Duodenal mucosa (tissue), 2 donors: ENCODE results near the gene EEF2KMT.
"Not testable (repeated sequence)": the region's sequence is repeated elsewhere in the genome, so short reads cannot be mapped to it uniquely, and the experiment has no call there.

Experiments
- H3K27ac ChIP-seq: one replicate; pipeline ENCODE4 v1.7.0; 2013; ENCODE audit warnings: low read depth, low read length
- H3K27me3 ChIP-seq, 2 donors: one replicate each; pipeline ENCODE4 v1.7.0; 2013; ENCODE audit warnings: low read length in 2 of 2, control low read depth in 1 of 2; ENCODE audit not compliant: insufficient read depth in 2 of 2, control insufficient read depth in 1 of 2
- H3K36me3 ChIP-seq, 2 donors: one replicate each; pipeline ENCODE4 v1.7.0; 2013; ENCODE audit warnings: low read length in 2 of 2, control low read depth in 1 of 2; ENCODE audit not compliant: insufficient read depth in 2 of 2, control insufficient read depth in 1 of 2
- H3K4me1 ChIP-seq, 2 donors: one replicate each; pipeline ENCODE4 v1.7.0; 2013; ENCODE audit warnings: low read length in 2 of 2, control low read depth in 1 of 2; ENCODE audit not compliant: insufficient read depth in 2 of 2, control insufficient read depth in 1 of 2
- H3K4me3 ChIP-seq, 2 donors: one replicate each; pipeline ENCODE4 v1.7.0; 2013; ENCODE audit warnings: low read length in 2 of 2, low read depth in 1 of 2
- H3K9ac ChIP-seq, 2 donors: one replicate each; pipeline ENCODE4 v1.7.0; 2013; ENCODE audit warnings: low read length in 2 of 2, low read depth in 1 of 2
- H3K9me3 ChIP-seq, 2 donors: one replicate each; pipeline ENCODE4 v1.7.0; 2013; ENCODE audit warnings: low read length in 2 of 2, control low read depth in 1 of 2; ENCODE audit not compliant: control insufficient read depth in 1 of 2

Gene EEF2KMT

GRCh38 chr16:5060073-5060641 is 37.4 kb downstream of the EEF2KMT start:
- no peaks in the 10 kb centered on the region for H3K9me3 ChIP-seq
- peaks cover 5 to 7% of the 10 kb centered on the region in 2 donors for H3K4me1 ChIP-seq
- no peaks in the 10 kb centered on the region for H3K36me3 ChIP-seq
- no peaks in the 10 kb centered on the region for H3K27me3 ChIP-seq
- H3K4me3 ChIP-seq: no peak overlapping the region
- H3K9ac ChIP-seq: no peak overlapping the region
- H3K27ac ChIP-seq: no peak overlapping the region

GRCh38 chr16:5059386-5060072 is 38.1 kb downstream of the EEF2KMT start:
- no peak overlapping the region for H3K27ac ChIP-seq
- H3K9me3 ChIP-seq: no peaks in the 10 kb centered on the region
- H3K4me1 ChIP-seq: peaks cover 0 to under 1% of the 10 kb centered on the region in 2 donors
- no peaks in the 10 kb centered on the region for H3K36me3 ChIP-seq
- H3K4me3 ChIP-seq: no peak overlapping the region
- H3K9ac ChIP-seq: no peak overlapping the region
- H3K27me3 ChIP-seq: no peaks in the 10 kb centered on the region

GRCh38 chr16:5058476-5058875 is 39.1 kb downstream of the EEF2KMT start:
- H3K4me3 ChIP-seq: no peak overlapping the region
- no peak overlapping the region for H3K27ac ChIP-seq
- H3K9me3 ChIP-seq: no peaks in the 10 kb centered on the region
- H3K27me3 ChIP-seq: no peaks in the 10 kb centered on the region
- no peak overlapping the region for H3K9ac ChIP-seq
- H3K36me3 ChIP-seq: no peaks in the 10 kb centered on the region
- no peaks in the 10 kb centered on the region for H3K4me1 ChIP-seq

DNA sequence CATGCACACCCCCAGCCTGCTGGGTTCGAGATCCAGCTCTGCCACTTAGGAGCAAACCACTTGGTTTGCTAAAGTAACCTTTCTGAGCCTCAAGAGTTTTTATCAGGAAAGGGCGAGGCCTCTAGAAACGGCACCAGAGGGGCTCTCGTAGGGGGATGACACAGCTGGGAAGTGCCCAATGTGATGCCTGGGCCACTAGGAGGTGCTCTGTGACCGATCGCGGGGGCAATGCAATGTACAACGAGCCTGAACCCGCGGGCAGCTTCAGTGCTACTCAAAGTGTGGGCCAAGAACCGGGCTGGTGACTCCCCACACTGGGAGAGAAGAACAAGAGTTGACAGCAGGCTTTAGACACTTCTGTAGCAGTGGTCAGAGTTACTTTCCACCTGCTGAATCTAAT is 41.2 kb downstream of the EEF2KMT start:
- Histone ChIP-seq H3K36me3 (no peaks in the 10 kb centered on the region), H3K9me3 (no peaks in the 10 kb centered on the region), H3K4me1 (no peaks in the 10 kb centered on the region), H3K27ac (no peak overlapping the region), H3K9ac (no peak overlapping the region), H3K4me3 (no peak overlapping the region), H3K27me3 (no peaks in the 10 kb centered on the region)

- Histone ChIP-seq H3K9ac (no peak overlapping the region), H3K4me3 (no peak overlapping the region), H3K4me1 (no peaks in the 10 kb centered on the region), H3K36me3 (no peaks in the 10 kb centered on the region), H3K9me3 (no peaks in the 10 kb centered on the region), H3K27me3 (no peaks in the 10 kb centered on the region), H3K27ac (no peak overlapping the region)
These were observed 42.4 kb downstream of the EEF2KMT start for GRCh38 chr16:5054876-5055865.

- Histone ChIP-seq H3K27me3 (no peaks in the 10 kb centered on the region), H3K9ac (no peak overlapping the region), H3K36me3 (no peaks in the 10 kb centered on the region), H3K4me1 (no peaks in the 10 kb centered on the region), H3K4me3 (no peak overlapping the region), H3K9me3 (no peaks in the 10 kb centered on the region), H3K27ac (no peak overlapping the region)
These were observed 50.7 kb downstream of the EEF2KMT start for GRCh38 chr16:5046914-5047313.

- no peaks in the 10 kb centered on the region for H3K4me1 ChIP-seq
- no peaks in the 10 kb centered on the region for H3K36me3 ChIP-seq
- H3K4me3 ChIP-seq: no peak overlapping the region
- H3K27ac ChIP-seq: no peak overlapping the region
- no peaks in the 10 kb centered on the region for H3K9me3 ChIP-seq
- peaks cover 0 to 3% of the 10 kb centered on the region in 2 donors for H3K27me3 ChIP-seq
- no peak overlapping the region for H3K9ac ChIP-seq
These were observed 52.0 kb downstream of the EEF2KMT start for GRCh38 chr16:5045499-5046115.

DNA sequence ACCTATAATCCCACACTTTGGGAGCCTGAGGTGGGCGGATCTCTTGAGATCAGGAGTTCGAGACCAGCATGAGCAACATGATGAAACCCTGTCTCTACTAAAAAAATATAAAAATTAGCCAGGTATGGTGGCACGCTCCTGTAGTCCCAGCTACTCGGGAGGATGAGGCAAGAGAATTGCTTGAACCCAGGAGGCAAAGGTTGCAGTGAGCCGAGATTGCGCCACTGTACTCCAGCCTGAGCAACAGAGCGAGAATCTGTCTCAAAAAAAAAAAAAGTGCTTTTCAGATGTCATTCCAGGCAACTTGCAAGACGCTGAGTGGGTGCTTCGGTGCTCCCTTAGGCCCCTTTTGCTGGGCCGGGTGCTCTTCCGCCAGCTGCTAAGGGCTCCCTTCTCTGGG is 53.0 kb downstream of the EEF2KMT start:
- not testable (repeated sequence) for H3K27ac ChIP-seq, H3K4me1 ChIP-seq, H3K27me3 ChIP-seq, H3K9me3 ChIP-seq, H3K4me3 ChIP-seq, H3K9ac ChIP-seq, H3K36me3 ChIP-seq

DNA sequence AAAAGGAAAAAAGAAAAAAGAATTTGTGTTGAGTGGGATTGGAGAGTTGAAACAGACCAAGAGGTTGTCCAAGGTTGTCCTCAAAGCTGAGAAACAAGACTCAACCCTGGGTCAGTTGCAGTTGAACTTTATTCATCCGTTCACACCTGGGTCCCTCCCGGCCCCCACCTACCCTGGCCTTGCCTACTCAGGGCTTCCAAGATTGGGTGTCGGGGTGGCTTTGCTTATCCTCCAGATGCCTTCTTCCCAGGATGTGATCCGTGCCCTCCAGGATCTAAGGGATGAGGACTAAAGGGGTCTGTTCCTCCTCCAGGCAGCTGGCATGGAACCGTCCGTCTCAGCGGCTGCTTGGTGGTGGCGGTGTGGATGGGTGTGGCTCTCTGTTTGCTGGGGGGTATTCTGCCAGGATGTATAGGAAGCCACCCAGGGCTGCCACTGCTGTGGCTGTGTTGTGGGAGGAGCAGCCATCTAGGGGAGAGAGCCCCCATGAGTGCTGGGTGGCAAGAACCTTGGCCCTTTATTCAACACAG is 53.5 kb downstream of the EEF2KMT start:
- Histone ChIP-seq H3K4me3 (no peak overlapping the region), H3K27me3 (peaks cover 0 to 3% of the 10 kb centered on the region in 2 donors), H3K9ac (no peak overlapping the region), H3K27ac (no peak overlapping the region), H3K9me3 (no peaks in the 10 kb centered on the region), H3K36me3 (no peaks in the 10 kb centered on the region), H3K4me1 (no peaks in the 10 kb centered on the region)
